Loucy (cell line): ENCODE results near the gene RPS6KA5.
A peak's percentile ranks its signal among the peaks of the same experiment; 100 is the strongest.

Source experiments
- H2AFZ ChIP-seq: fragments of 200-600 bp; sonication (generic); 2 replicates; pipeline ENCODE4 v1.6.0; 2016; ENCODE audit warnings: antibody characterized with exemption, mild to moderate bottlenecking, low read length, moderate library complexity
- H3F3A ChIP-seq: fragments of 200-600 bp; 2 replicates; pipeline ENCODE4 v1.6.0; 2016; ENCODE audit warnings: antibody characterized with exemption, low read depth, mild to moderate bottlenecking
- H3K27me3 ChIP-seq: fragments of 200-600 bp; sonication (generic); 2 replicates; pipeline ENCODE4 v1.6.1; 2014; ENCODE audit warnings: low read length, mild to moderate bottlenecking; ENCODE audit not compliant: insufficient read depth, poor library complexity, severe bottlenecking
- H3K36me3 ChIP-seq: fragments of 200-600 bp; sonication (generic); 2 replicates; pipeline ENCODE4 v1.6.1; 2016; ENCODE audit warnings: low read length; ENCODE audit not compliant: insufficient read depth
- H3K4me1 ChIP-seq: fragments of 200-600 bp; sonication (generic); 2 replicates; pipeline ENCODE4 v1.5.1; 2014; ENCODE audit warnings: low read length, mild to moderate bottlenecking; ENCODE audit not compliant: insufficient read depth, poor library complexity, severe bottlenecking
- H3K4me2 ChIP-seq: fragments of 200-600 bp; sonication (generic); 2 replicates; pipeline ENCODE4 v1.6.0; 2014; ENCODE audit warnings: antibody characterized with exemption, low read length, low read depth, mild to moderate bottlenecking; ENCODE audit not compliant: poor library complexity, severe bottlenecking
- H3K4me3 ChIP-seq: fragments of 200-600 bp; sonication (generic); 2 replicates; pipeline ENCODE4 v1.5.1; 2014; ENCODE audit warnings: low read length, mild to moderate bottlenecking, mixed read lengths; ENCODE audit not compliant: poor library complexity, severe bottlenecking
- H3K79me2 ChIP-seq: fragments of 200-600 bp; sonication (generic); 2 replicates; pipeline ENCODE4 v1.6.1; 2014; ENCODE audit warnings: low read length; ENCODE audit not compliant: insufficient read depth
- H3K9ac ChIP-seq: fragments of 200-600 bp; sonication (generic); 2 replicates; pipeline ENCODE4 v1.6.0; 2014; ENCODE audit warnings: mild to moderate bottlenecking, low read depth, low read length, moderate library complexity; ENCODE audit not compliant: poor library complexity, severe bottlenecking
- H3K9me2 ChIP-seq: fragments of 200-600 bp; sonication (generic); replicated peaks from 2 replicates; pipeline ENCODE4 v1.6.1; 2016; ENCODE audit warnings: low read depth, low read length, mixed read lengths
- H3K9me3 ChIP-seq: fragments of 200-600 bp; sonication (generic); 2 replicates; pipeline ENCODE4 v1.6.1; 2014; ENCODE audit warnings: mild to moderate bottlenecking, antibody characterized with exemption, low read length, low read depth; ENCODE audit not compliant: insufficient read depth
- H4K20me1 ChIP-seq: fragments of 200-600 bp; sonication (generic); 2 replicates; pipeline ENCODE4 v1.6.0; 2014; ENCODE audit warnings: antibody characterized with exemption, low read length, mild to moderate bottlenecking; ENCODE audit not compliant: insufficient read depth, poor library complexity, severe bottlenecking
- CTCF ChIP-seq: fragments of 200-600 bp; sonication (generic); conservative IDR thresholded peaks from 2 replicates; pipeline ENCODE4 v1.5.1; 2014; ENCODE audit warnings: mild to moderate bottlenecking, antibody characterized with exemption, low read length
- EZH2phosphoT487 ChIP-seq: fragments of 200-600 bp; IDR thresholded peaks from 2 replicates; pipeline ENCODE4 v1.6.1; 2018; ENCODE audit warnings: antibody characterized with exemption, mild to moderate bottlenecking, moderate library complexity, borderline replicate concordance

Gene RPS6KA5

DNA sequence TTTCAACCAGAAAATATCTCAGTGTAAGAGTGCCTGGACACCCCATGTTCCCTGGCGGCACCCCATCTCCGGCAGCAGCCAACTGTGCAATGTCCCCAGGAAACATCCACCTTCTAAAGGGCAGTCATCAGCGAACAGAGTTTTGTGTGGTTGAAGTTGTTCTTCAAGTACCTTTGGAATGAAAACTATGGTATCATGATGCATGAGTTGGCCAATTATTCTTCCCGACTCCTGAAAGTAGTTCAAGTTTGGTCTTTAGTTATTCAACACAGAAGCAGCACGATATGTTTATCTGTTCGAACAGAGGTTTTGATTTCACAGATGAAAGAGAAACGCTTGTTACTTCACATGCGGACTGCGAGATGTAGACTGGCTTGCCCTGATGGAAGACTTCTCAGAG is 223.1 kb downstream of the RPS6KA5 start:
- no peaks in the 10 kb centered on the region for H3K9me3 ChIP-seq
- H3K9ac ChIP-seq = no peak overlapping the region
- no peak overlapping the region for H3K4me2 ChIP-seq
- no peak overlapping the region for H3K4me3 ChIP-seq
- H3K79me2 ChIP-seq = no peaks in the 10 kb centered on the region
- no peaks in the 10 kb centered on the region for H3K27me3 ChIP-seq
- H3K36me3 ChIP-seq = no peaks in the 10 kb centered on the region
- no peaks in the 10 kb centered on the region for H3K9me2 ChIP-seq
- no peak overlapping the region for H2AFZ ChIP-seq
- TF ChIP-seq CTCF (no peak), EZH2phosphoT487 (no peak)
- H3F3A ChIP-seq = no peaks in the 10 kb centered on the region
- H3K4me1 ChIP-seq = peaks cover 16% of the 10 kb centered on the region
- H4K20me1 ChIP-seq = no peaks in the 10 kb centered on the region

DNA sequence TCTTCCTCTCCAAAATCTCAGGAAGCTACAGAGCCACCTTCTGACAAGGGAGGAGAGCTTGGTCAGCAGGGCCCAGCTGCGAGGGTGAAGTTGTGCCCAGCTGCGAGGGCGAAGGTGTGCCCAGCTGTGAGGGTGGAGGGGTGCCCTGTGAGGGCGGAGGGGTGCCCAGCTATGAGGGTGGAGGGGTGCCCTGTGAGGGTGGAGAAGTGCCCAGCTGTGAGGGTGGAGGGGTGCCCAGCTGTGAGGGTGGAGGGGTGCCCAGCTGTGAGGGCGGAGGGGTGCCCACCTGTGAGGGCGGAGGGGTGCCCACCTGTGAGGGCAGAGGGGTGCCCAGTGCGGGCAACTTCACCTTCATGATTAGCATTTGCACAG is 223.8 kb downstream of the RPS6KA5 start:
- TF ChIP-seq CTCF (no peak), EZH2phosphoT487 (no peak)
- Histone ChIP-seq H3K4me2 (peak overlapping the region; percentile 45), H4K20me1 (no peaks in the 10 kb centered on the region), H3F3A (no peaks in the 10 kb centered on the region), H3K36me3 (no peaks in the 10 kb centered on the region), H3K9me2 (no peaks in the 10 kb centered on the region), H2AFZ (0 out of 2 replicates have a peak overlapping the region, but pooled peaks have one; percentile 23), H3K27me3 (no peaks in the 10 kb centered on the region), H3K79me2 (no peaks in the 10 kb centered on the region), H3K4me1 (peaks cover 16% of the 10 kb centered on the region), H3K4me3 (peak overlapping the region; percentile 41), H3K9ac (peak overlapping the region; percentile 3), H3K9me3 (no peaks in the 10 kb centered on the region)

GRCh38 chr14:90831821-90832220 is 228.6 kb downstream of the RPS6KA5 start:
- H3K4me3 ChIP-seq = no peak overlapping the region
- H3F3A ChIP-seq = no peaks in the 10 kb centered on the region
- H3K9me3 ChIP-seq = no peaks in the 10 kb centered on the region
- H3K9ac ChIP-seq = no peak overlapping the region
- peaks cover 34% of the 10 kb centered on the region for H3K4me1 ChIP-seq
- no peak overlapping the region for H3K4me2 ChIP-seq
- no peaks in the 10 kb centered on the region for H3K36me3 ChIP-seq
- H3K27me3 ChIP-seq = no peaks in the 10 kb centered on the region
- H3K9me2 ChIP-seq = no peaks in the 10 kb centered on the region
- no peak overlapping the region for H2AFZ ChIP-seq
- no peak for TF ChIP-seq EZH2phosphoT487
- no peak for TF ChIP-seq CTCF
- no peaks in the 10 kb centered on the region for H3K79me2 ChIP-seq
- H4K20me1 ChIP-seq = no peaks in the 10 kb centered on the region
